Measurements from ENCODE around the gene TNFRSF12A. TPM values are rescaled to one million over a fixed set of nuclear protein-coding genes. Genes with fewer than 3 reads are reported as not detected.

TNFRSF12A gene
- total and polyA plus RNA-seq, 10 of the 15 experiments (the other 5 are each of a cell fraction or from before 2014, with no cell fraction given), result 0.35 to 1.7 (median 1.2) TPM; not detected in 2

DNA sequence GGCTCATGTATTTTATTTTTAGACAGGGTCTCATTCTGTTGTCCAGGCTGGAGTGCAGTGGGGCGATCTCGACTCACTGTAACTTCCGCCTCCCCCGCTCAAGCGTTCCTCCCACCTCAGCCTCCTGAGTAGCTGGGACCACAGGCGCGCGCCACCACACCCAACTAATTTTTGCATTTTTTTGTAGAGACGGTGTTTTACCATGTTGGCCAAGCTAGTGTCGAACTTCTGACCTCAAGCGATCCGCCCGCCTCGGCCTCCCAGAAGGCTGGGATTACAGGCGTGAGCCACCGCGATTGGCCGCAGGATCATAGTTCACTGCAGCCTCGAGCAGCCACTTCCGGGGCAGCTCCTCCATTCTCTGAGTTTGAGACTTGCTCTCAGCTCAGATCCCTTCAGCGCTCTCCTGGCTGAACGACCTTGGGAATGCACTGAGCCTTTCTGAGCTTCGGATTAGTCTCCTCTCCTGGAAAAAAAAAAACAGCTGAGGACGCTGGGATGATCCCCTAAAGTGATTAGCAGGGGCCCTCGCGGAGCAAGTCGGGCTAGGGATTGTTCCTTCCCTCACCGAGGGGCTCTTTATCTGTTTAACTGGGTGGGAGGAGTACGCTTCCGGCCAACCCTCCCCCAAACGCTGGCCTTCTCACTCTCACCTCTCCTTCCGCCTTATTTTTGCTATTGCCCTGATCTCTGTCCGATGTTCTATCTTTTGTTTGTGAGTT is 38.8 kb upstream of the TNFRSF12A start (continued):
- TF ChIP-seq, protein P1, sequence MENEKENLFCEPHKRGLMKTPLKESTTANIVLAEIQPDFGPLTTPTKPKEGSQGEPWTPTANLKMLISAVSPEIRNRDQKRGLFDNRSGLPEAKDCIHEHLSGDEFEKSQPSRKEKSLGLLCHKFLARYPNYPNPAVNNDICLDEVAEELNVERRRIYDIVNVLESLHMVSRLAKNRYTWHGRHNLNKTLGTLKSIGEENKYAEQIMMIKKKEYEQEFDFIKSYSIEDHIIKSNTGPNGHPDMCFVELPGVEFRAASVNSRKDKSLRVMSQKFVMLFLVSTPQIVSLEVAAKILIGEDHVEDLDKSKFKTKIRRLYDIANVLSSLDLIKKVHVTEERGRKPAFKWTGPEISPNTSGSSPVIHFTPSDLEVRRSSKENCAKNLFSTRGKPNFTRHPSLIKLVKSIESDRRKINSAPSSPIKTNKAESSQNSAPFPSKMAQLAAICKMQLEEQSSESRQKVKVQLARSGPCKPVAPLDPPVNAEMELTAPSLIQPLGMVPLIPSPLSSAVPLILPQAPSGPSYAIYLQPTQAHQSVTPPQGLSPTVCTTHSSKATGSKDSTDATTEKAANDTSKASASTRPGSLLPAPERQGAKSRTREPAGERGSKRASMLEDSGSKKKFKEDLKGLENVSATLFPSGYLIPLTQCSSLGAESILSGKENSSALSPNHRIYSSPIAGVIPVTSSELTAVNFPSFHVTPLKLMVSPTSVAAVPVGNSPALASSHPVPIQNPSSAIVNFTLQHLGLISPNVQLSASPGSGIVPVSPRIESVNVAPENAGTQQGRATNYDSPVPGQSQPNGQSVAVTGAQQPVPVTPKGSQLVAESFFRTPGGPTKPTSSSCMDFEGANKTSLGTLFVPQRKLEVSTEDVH (IDR thresholded peaks at IDR 0.05; ENCODE audit: low read depth, partially characterized antibody), result no peak
- TF ChIP-seq NFIC (IDR thresholded peaks at IDR 0.05; ENCODE audit: low read depth, low read length) (no peak), SP1 (IDR thresholded peaks at IDR 0.05; ENCODE audit: low read depth, low read length) (no peak), TCF3 (IDR thresholded peaks at IDR 0.05; ENCODE audit: borderline replicate concordance, insufficient read depth, low read depth, low read length) (no peak)

GRCh38 chr16:2981899-2982250 is 38.3 kb upstream of the TNFRSF12A start:
- H3K4me3 ChIP-seq, result no peak overlapping the region
- intact Hi-C loops (cut with micrococcal nuclease; ENCODE audit: unreplicated experiment), result loop anchor here (5.0 kb wide), 2 partner anchors 55 to 75 kb away; no protein-coding TSS in a partner anchor
- ChIA-PET SMC1A (ENCODE audit: uncharacterized antibody, unreplicated experiment) (interaction anchor here (0.5 kb wide), 1 partner anchor 71 kb away, joined by 4 read pairs; no protein-coding TSS in a partner anchor), CTCF (interaction anchor here (1.0 to 2.3 kb wide), 6 partner anchors 12 to 99 kb away, joined by 3 to 13 read pairs (median 4); partner anchors contain the start of genes FLYWCH2 and PAQR4), RAD21 (ENCODE audit: unreplicated experiment) (interaction anchor here (1.2 to 2.4 kb wide), 2 partner anchors 12 to 55 kb away, joined by 3 to 6 read pairs; partner anchors contain the start of gene PAQR4), POLR2A (interaction anchor here (2.9 kb wide), 1 partner anchor 12 kb away, joined by 18 read pairs; the partner anchor contains the start of gene PAQR4)
- no peak overlapping the region for H2AFZ ChIP-seq (ENCODE audit: control insufficient read depth, low read depth, low read length)
- no peak overlapping the region for H3K9ac ChIP-seq (ENCODE audit: control insufficient read depth, insufficient read depth, low read length)
- H3K36me3 ChIP-seq (ENCODE audit: control insufficient read depth in 2 of 2, insufficient read depth in 2 of 2, low read length in 1 of 2), result peaks cover 0 to 1% of the 10 kb centered on the region in 2 experiments; a peak in 1 of 4 replicates
- no peaks in the 10 kb centered on the region for H3K9me3 ChIP-seq (replicated peaks; ENCODE audit: control insufficient read depth, insufficient read depth, low read length)
- no peaks in the 10 kb centered on the region for H3K27me3 ChIP-seq (replicated peaks in 1 of 2; ENCODE audit: control insufficient read depth in 2 of 2, insufficient read depth in 2 of 2, low read length in 1 of 2)
- ATAC-seq (no peak), DNase-seq (ENCODE audit: low read depth, low spot score) (no peak), FAIRE-seq (no peak)
- H4K20me1 ChIP-seq (ENCODE audit: control insufficient read depth, insufficient read depth), result no peaks in the 10 kb centered on the region
- WGBS (ENCODE audit: insufficient coverage, insufficient replicate concordance, low lambda C conversion rate, missing lambda C conversion rate), result 75% methylated on average over 4 of the region's 4 CpGs
- no peak overlapping the region for H3K4me2 ChIP-seq (ENCODE audit: control insufficient read depth, insufficient read depth)
- no peak overlapping the region for H3K27ac ChIP-seq (ENCODE audit: control insufficient read depth, insufficient read depth)
- BruUV-seq (replicated peaks), result no TSS peak
- in situ Hi-C loops (cut with MboI), result no loop called here
- peaks cover 11% of the 10 kb centered on the region for H3K79me2 ChIP-seq (ENCODE audit: control insufficient read depth, insufficient read depth, low read length)
- H3K4me1 ChIP-seq (ENCODE audit: control insufficient read depth, insufficient read depth, low read length), result peaks cover 7% of the 10 kb centered on the region
- no peak for TF ChIP-seq ESRRA (IDR thresholded peaks at IDR 0.05; ENCODE audit: low read length)
- no peak for TF ChIP-seq ZNF687 (IDR thresholded peaks at IDR 0.05)
- TF ChIP-seq, protein P2, sequence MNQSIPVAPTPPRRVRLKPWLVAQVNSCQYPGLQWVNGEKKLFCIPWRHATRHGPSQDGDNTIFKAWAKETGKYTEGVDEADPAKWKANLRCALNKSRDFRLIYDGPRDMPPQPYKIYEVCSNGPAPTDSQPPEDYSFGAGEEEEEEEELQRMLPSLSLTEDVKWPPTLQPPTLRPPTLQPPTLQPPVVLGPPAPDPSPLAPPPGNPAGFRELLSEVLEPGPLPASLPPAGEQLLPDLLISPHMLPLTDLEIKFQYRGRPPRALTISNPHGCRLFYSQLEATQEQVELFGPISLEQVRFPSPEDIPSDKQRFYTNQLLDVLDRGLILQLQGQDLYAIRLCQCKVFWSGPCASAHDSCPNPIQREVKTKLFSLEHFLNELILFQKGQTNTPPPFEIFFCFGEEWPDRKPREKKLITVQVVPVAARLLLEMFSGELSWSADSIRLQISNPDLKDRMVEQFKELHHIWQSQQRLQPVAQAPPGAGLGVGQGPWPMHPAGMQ (IDR thresholded peaks at IDR 0.05; ENCODE audit: borderline replicate concordance), result no peak
- TF ChIP-seq KLF5 (IDR thresholded peaks at IDR 0.05; ENCODE audit: partially characterized antibody), result no peak
- no peak for TF ChIP-seq ZNF217 (IDR thresholded peaks at IDR 0.05)
- TF ChIP-seq STAT3 (IDR thresholded peaks at IDR 0.05; ENCODE audit: low read depth, low read length), result no peak
- TF ChIP-seq, protein P3, sequence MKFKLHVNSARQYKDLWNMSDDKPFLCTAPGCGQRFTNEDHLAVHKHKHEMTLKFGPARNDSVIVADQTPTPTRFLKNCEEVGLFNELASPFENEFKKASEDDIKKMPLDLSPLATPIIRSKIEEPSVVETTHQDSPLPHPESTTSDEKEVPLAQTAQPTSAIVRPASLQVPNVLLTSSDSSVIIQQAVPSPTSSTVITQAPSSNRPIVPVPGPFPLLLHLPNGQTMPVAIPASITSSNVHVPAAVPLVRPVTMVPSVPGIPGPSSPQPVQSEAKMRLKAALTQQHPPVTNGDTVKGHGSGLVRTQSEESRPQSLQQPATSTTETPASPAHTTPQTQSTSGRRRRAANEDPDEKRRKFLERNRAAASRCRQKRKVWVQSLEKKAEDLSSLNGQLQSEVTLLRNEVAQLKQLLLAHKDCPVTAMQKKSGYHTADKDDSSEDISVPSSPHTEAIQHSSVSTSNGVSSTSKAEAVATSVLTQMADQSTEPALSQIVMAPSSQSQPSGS (IDR thresholded peaks at IDR 0.05; ENCODE audit: low read length), result no peak
- TF ChIP-seq NFYB (IDR thresholded peaks at IDR 0.05; ENCODE audit: insufficient read depth, low read depth, low read length), result no peak
